ENCODE data around the gene CYP2J2.
"Not testable (repeated sequence)": the region's sequence is repeated elsewhere in the genome, so short reads cannot be mapped to it uniquely, and the experiment has no call there.

The CYP2J2 gene

GRCh38 chr1:59919746-59920145, 6.8 kb downstream of the CYP2J2 start:
- DNase-seq, result no peak

GRCh38 chr1:59917785-59918180, 8.8 kb downstream of the CYP2J2 start:
- DNase-seq, result no peak

- DNase-seq, result no peak
These were observed 9.4 kb downstream of the CYP2J2 start for GRCh38 chr1:59917026-59917784.

- no peak for DNase-seq
These were observed 11.1 kb downstream of the CYP2J2 start for GRCh38 chr1:59915516-59915915.

GRCh38 chr1:59914791-59915286, 11.7 kb downstream of the CYP2J2 start:
- not testable (repeated sequence) for DNase-seq

GRCh38 chr1:59908682-59909081, 17.9 kb downstream of the CYP2J2 start:
- DNase-seq, result no peak

- no peak for DNase-seq
These were observed 18.5 kb downstream of the CYP2J2 start for GRCh38 chr1:59908084-59908483.

GRCh38 chr1:59906931-59907330, 19.6 kb downstream of the CYP2J2 start:
- DNase-seq, result no peak

- DNase-seq, result no peak
These were observed 23.3 kb downstream of the CYP2J2 start for GRCh38 chr1:59903141-59903754.

GRCh38 chr1:59901770-59902388, 24.7 kb downstream of the CYP2J2 start:
- no peak for DNase-seq

- DNase-seq, result no peak
These were observed 25.9 kb downstream of the CYP2J2 start for GRCh38 chr1:59900640-59901039.

GRCh38 chr1:59898927-59899326, 27.6 kb downstream of the CYP2J2 start:
- no peak for DNase-seq

GRCh38 chr1:59897165-59897564, 29.4 kb downstream of the CYP2J2 start:
- no peak for DNase-seq

GRCh38 chr1:59892841-59893811, 33.4 kb downstream of the CYP2J2 start:
- no peak for DNase-seq

- DNase-seq, result no peak
These were observed 41.3 kb downstream of the CYP2J2 start for GRCh38 chr1:59885160-59885832.

- no peak for DNase-seq
These were observed 45.8 kb downstream of the CYP2J2 start for GRCh38 chr1:59880735-59881134.

GRCh38 chr1:59879996-59880505, 46.5 kb downstream of the CYP2J2 start:
- DNase-seq, result no peak

GRCh38 chr1:59879574-59879973, 47.0 kb downstream of the CYP2J2 start:
- DNase-seq, result no peak

GRCh38 chr1:59878370-59878769, 48.2 kb downstream of the CYP2J2 start:
- DNase-seq, result no peak

GRCh38 chr1:59877108-59877682, 49.4 kb downstream of the CYP2J2 start:
- DNase-seq, result no peak

- DNase-seq, result no peak
These were observed 54.8 kb downstream of the CYP2J2 start for GRCh38 chr1:59871746-59872145.

- no peak for DNase-seq
These were observed 60.1 kb downstream of the CYP2J2 start for GRCh38 chr1:59866462-59866861.

All from bone marrow (tissue), 2 donors.